GM19240 (cell line): ENCODE results near the gene HOXD8.

ENCODE experiments used
- DNase-seq: peaks from one replicate; pipeline ENCODE4 v3.0.0; 2011; ENCODE audit warnings: low spot score; ENCODE audit not compliant: insufficient read length

Gene HOXD8

DNA sequence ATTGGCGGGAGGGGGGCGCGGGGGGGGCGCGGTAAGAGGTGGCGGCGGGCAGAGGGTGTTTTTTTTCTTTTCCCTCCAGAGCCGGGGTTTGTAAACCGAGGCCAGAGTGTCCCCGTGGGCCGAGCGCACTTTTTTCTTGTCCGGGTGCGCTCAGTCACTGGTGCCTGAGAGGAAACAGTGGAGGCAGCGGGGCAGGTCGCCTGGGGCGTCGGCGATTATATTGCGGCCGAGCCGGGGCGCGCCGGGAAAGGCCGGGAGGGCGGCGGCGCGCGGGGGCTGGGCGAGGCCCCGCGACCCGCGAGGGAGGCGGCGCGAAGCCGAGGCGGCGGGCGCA is 275 bp downstream of the HOXD8 start:
- no peak for DNase-seq

DNA sequence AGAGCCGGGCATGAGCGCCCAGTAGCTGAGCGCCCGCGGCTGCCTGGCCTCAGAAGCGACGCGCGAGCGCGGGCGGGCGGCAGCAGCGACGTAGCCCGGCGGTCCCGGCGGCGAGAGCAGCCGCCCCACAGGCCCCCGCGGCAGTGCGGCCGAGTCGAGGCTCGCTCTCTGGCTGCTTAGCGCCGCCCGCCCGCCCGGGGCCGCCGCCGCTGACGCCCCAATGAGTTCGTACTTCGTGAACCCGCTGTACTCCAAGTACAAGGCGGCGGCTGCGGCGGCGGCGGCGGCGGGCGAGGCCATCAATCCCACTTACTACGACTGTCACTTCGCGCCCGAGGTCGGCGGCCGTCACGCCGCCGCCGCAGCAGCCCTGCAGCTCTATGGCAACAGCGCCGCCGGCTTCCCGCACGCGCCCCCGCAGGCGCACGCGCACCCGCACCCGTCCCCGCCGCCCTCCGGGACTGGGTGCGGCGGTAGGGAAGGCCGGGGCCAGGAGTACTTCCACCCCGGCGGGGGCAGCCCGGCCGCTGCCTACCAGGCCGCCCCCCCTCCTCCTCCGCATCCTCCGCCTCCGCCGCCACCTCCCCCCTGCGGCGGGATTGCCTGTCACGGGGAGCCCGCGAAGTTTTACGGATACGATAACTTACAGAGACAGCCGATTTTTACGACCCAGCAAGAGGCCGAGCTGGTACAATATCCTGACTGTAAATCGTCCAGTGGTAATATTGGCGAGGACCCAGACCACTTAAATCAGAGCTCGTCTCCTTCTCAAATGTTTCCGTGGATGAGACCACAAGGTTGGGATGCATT is 847 bp downstream of the HOXD8 start:
- DNase-seq = no peak

DNA sequence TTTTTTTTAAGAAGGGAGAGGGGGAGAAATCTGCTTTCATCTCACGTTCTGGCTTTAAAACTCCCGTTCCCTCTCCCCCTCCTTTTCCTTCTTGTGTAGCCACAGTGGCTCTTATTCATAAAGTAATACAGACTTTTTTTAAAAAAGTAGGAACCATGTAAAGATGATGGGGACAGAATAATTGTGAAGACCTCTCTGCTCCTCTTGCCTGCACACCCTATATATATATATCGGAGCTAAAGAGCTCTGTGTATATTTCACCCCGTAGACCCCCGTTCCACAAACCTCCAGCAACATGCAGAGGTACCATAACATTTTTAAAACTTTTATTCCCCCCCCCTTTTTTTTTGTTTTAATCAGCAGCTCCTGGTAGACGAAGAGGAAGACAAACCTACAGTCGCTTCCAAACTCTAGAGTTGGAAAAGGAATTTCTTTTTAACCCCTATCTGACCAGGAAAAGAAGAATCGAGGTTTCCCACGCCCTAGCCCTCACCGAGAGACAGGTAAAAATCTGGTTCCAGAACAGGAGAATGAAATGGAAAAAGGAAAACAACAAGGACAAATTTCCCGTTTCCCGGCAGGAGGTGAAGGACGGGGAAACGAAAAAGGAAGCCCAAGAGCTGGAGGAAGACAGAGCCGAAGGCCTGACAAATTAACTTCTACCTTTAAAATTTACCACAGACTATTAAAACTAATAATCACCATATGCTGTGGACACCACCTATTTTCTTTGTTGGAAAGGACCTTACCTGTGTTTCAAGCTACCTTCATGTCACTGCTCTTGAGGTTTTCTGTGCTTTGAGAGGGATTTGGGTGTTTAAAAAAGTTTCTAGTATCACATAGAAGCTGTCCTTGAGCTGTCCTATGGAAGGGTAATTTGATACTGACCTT is 1.7 kb downstream of the HOXD8 start:
- DNase-seq = no peak

DNA sequence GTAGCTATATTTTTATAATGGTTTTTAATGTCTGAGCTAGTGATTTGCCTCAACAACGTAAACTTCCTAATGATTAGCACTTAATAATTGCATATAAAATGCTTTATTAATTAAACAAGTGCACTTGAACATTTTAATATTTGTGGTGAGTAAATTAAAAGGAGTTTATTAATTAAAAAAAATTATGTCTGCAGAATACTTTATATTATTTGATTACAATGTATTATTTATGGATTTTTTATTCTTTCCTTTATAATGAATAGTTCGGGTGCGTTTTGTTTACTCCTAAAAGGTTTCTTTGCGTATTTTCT is 2.3 kb downstream of the HOXD8 start:
- DNase-seq = no peak

DNA sequence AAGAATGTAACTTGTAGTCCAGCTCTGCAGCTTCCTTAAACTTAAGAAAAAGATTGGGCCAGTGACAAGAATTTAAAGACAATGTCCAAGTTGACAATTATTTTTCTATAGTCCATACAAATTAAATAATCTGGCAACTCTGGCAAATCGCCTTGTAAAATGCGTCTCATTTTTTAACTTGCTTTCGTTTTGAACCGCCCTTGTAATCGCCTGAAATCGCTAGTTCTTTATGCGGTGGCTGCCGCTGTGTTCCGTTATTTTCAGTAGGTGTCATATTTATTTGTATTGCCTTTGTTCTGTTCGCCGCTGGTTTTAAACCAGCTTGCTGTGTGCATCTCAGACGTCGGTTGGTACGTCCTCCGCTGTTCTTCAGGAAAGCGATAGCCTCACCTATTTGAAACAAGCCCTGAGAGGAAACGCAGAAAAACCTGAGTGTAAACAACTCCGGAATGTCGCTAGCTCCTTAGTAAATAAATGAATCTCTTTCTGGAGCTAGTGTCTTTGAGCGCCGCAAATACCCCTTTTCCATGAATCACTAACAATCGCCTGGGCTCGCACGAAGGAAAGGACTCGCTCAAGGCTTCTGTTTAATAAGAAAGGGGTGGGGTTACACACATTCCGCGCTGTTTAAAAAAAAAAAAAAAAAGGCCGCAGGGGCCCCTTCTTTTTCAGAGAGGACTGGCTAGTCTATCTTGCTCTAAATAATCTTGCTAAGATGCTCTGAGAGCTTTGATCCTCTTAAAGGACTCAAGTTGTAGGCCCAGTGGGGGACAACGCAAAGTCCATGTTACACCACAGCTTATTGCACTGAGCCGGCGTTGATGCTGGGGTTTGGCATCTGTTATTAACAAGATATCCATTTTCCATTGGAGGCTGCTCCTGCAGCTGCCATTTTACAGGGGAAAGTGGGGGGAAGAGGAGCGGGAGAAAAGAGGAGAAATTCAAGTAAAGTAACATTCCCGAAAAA is 3.0 kb downstream of the HOXD8 start:
- DNase-seq = no peak

DNA sequence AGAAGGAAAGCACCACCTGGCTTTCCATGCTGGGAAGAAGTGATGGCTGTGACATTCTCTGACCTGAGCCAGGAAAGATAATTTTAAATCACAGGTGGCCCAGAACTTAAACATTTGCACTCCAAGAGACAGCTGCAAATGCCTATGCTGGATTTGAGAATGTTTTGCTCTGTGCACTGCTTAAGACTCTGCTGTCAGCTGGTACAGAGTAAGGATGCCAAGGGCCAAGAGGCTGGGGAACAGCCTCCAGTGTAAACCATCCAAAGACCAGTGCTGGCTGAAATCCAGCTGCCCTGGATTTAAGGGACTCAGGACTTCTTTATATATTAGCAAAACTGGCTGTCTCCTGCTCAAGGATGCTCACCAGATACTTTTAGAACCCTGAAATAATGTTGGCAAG is 3.9 kb downstream of the HOXD8 start:
- no peak for DNase-seq

DNA sequence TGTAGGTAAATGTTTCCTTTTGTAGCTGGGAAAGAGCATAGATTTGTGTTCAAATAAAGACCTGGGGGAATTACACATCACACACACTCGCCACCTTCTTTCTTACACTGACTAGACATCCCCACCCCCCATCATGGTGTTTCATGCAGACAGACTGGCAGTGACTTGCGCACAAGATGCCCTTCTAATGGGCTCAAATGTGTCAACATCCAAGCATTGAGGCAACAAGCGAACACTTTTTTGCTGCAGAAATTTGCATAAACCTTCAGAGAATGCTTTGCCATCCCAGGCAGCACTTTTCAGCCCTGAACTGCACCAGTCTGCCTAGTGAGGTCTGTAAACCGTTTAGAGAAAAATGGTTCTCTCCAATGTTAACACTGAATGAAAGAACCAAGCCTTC is 4.5 kb downstream of the HOXD8 start:
- DNase-seq = no peak

DNA sequence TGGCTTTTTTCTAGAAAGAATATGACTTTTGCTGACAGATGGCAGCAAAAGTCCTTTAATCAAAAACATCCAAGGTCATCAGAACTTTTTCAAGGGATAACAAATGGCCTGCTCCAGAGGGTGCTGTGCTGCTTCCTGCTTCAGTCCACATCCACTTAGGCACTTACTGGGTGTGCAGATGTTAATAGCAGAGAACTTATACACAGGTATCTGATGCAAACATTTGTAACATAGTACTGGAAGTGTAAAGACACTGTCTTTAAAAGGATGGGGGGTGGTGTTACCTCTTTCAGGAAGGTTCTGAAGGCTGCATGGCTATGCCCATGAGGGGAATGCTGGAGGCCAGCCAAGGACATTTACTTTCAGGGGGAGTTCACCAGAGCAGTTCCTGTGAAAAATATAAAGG is 5.5 kb downstream of the HOXD8 start:
- DNase-seq = no peak

DNA sequence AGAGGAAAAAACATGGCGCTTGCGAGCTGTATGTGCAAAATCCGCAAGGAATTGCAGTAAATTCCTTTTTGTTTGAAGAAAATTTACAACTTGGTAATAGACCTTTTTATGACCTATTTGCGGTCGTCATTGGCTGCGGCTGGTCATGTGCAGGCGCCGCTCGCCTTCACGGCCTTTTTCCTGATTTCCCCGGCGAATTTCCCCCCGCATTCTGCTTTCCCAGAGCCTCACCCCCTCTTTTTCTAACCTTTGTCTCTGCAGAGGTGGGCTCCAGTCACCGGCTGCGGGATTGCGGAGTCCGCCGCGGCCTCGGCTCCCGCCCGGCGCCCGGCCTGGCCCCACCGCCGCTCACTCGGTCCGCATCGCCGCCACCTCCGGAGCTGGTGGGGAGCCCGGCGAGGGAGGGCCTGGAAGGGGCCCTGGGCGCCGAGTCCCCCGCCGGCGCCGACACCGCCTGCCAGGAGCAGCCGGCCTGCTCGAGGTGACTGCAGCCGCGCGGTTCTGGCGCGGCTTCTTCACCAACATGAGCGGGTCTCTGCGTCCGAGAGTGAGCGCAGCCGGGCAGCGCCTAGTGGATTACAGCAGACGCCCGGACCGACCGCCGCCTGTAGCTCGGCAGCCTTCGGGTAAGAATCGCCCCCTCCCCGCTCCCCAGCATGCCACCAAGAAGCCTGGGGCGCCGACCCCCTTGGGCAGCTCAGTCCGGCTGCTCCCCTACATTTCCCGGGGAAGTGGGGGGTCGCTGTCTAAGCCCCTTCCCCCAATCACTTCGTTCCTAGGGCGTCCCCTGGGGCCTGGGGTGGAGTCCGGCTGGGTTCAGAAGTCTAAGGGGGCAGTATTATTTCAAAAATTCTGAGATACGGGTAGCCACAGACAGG is 7.1 kb downstream of the HOXD8 start:
- no peak for DNase-seq

DNA sequence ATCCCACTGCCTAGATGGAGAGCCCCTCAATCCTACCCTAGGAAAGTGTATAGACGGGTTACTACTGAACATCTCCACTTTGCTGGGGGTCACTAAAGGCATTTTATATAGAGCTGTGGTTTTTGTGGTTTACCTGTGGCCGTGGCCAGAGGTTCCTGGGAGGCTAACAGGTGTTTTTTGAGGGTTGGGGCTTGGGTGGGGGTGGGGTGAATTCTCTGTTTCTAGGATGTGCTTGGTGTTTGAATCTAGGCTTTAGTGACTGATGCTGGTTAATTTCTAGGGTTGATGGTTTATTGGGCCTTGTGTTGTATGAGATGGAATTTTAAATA is 7.7 kb downstream of the HOXD8 start:
- no peak for DNase-seq

DNA sequence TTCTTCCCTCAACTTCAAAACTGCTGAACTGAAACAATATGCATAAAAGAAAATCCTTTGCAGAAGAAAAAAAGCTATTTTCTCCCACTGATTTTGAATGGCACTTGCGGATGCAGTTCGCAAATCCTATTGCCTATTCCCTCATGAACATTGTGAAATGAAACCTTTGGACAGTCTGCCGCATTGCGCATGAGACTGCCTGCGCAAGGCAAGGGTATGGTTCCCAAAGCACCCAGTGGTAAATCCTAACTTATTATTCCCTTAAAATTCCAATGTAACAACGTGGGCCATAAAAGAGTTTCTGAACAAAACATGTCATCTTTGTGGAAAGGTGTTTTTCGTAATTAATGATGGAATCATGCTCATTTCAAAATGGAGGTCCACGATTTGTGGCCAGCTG is 8.4 kb downstream of the HOXD8 start:
- no peak for DNase-seq

DNA sequence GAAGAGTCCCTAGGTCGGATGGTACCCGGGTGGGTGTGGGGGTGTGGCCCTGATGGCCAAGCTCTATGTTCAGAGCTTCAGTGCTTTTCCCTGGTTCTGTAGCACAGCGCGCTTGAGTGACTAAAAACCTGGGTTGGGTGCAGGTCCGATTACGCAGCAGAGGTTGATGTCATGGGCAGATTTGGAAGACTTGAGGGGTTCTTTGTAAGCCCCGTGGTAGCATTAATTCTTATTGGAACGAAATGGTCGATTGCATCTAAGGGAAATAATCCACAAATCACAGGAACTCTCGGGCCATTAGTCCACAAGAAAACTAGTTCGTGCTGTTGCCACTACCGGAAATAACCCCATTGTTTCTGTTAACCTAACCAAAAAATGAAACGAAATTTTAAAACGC is 9.0 kb downstream of the HOXD8 start:
- no peak for DNase-seq

DNA sequence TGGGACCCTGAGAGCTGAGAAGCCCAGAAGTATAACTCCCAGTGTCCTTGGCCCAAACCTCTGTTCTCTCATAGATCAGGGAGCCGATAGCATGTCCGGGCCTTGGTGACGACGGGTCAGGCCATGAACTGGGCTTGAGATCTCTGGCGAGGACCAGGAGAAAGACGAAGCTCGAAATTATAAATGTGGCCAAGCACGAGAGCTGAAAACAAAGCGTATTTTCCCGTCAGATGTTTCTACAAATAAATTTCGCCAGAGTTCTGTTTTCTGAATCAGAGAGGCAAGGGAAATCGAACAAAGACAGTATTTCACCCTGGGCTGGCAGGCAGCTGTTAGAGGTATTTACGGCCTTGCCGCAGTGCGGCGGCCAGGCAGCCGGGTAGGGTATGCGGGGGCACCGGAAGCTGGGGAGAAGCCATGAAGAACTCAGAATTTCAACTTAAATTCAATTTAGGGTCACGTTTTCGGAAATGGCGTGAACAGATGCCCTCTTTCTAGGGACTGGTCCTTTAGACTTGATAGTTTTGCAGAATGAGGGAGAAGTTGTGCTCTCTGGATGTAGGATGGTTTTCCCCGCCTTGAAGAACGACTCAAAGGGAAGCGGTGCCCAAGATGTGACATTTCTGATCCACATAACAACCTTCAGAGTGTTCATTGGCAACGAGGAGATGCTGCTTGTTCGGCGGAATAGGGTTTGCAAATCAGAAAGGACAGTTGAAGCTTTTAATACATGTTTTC is 9.6 kb downstream of the HOXD8 start:
- no peak for DNase-seq

DNA sequence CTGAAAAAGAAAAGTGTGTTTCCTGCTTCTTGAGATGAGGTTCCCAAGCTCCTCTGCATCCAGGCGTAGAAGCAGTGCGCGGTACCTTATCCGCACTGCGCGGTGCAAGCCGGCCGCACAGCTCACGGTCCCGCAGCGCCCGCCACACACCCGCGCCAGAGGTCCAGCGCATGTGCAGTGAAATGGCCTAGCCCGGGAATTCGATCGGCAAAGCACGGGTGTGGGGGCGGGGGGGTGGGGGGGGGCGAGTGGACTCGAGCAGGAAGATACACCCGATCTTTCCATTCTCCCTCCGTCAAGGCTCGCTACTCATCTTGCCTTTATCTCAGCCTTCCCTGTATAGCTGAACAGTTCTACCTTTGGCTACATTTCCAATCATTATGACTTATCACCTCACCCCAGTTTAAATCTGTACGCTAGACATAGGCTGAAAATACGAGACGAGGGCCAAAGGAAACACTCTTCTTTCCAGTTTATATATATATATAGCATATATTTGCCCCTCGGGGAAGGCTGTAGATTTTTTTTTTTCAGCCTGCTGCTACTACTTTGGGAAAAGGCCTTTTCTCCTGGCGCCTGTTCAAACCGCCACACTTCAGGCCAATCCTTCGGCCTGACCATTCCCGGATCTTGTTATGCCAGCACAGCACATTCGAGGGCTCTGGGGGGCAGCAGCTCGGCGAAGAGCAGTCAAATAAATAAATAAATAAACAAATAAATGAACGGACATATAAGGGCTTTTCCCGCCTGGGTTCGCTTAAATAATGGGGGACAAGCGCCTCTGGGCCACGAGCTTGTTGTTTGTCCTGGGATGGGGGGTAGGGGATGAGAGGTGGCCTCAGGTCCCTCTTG is 10.4 kb downstream of the HOXD8 start:
- no peak for DNase-seq

DNA sequence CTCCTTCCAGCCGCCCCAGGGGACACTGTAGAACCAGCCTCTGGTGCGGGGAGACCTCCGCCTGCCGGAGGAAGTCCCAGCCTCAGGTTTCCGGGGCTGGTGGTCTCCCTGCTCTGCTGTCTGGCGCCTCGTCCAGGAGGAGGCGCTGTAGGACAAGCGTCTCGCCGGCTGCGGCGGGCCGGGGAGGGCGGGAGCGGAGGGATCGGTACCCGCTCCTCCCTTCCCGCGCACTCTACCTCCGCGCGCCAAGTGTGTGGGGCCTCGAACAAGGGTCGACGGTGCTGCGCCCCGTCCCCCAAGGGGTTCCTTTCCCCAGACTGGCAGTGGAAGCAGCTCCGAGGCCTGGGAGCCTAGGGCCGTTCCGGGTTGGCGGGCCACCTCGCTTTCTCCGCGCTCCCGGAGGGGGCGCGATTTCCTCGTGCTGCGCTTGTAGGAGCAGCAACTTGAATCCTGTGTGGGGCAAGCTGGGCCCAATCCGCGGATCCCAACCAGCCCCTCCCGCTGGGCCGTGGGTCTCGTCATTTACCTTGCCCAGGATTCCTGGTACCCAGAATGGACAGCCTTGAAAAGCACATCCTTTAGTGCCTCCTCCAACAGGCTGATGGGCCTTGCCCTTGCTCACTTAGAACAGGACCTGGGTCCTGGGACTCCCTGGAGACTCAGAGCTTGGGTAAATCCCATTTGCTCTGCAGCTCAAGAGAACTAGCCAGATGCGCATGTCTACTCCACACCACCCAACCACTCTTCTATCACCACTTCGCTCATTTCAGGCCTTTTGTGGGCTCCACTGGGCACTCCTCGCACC is 11.2 kb downstream of the HOXD8 start:
- peak; percentile 89 for DNase-seq

DNA sequence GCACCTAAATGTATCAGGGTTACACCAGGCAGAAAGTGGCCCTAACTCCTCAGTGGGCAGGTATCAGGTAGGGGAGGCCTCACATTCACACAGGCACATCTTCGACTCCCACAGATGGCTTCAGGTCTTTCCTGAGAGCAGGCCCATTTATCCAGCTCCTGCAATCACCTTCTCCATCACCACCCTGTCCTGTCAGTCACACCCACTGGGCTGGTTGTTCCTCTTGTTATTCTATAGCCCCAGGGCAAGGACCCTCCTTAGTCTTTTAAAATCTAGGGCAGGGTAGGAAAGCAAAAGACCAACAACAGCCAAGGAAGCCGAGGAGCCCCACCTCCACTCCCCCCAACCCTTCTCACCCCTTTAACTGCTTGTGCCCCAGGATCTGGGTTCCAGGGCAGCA is 12.8 kb downstream of the HOXD8 start:
- DNase-seq = no peak

DNA sequence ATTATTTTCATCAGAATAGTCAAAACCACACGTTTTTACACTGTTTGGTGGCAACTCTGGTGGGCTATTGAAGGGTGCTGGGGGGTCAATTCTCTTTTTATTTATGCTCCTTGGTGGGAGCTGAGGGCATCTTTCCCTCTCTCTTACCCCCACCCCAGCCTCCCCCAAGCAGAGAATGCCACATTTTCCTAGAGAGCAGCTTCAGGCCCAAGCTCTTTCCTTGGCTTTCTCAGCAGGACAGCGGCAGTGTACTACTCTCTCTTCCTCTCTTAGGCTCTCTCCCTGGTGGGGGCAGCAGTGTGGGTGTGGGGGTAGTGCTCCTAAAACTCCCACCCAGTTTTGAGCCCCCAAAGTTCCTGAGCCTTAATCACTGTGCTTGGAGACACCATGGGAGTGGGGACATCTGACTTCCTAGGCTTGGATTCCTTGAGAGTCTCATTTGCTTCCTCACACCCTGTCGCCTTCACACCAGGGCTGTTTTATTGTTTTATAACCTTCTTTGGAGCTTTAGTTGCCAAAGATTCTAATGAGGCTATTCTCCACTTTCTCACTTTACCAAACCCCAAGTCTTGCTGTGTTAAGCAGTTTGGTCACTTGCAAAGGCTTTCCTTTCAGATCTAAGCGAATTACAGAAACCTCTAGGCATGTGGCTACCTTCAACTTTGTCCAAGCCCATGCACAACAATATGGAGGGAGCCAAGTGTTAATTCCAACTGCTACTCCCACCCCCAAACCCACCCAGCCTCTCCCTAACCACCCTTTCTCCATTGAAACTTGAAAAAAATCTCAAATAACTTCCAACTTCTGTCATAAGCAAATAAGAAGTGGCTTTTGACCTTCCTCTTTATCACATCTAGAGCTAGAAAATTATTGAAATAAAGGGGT is 15.8 kb downstream of the HOXD8 start:
- no peak for DNase-seq

DNA sequence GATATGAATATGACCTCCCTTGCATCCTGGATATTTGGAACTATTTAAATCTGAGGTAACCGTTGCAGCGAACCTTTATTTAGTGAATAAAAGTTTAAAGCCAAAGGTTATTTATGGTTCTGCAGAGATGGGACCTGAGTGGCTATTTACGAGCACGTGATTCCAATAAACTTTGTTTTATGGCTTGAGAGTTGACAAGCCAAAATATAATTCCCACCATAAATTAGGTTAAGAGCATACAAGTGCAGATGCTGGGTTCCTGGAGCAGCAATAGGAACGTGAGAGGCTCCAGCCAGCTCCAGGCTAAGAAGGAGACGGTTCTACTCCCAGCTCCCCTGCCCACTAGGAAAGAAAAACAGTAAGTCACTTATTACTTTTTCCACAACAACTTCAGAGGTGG is 16.6 kb downstream of the HOXD8 start:
- DNase-seq = no peak
